ENCODE results near the gene SCART1.
"Not testable (repeated sequence)": the region's sequence is repeated elsewhere in the genome, so short reads cannot be mapped to it uniquely, and the experiment has no call there.

Gene SCART1

GRCh38 chr10:133438711-133439273 is 15.0 kb upstream of the SCART1 start:
- DNase-seq: no peak

DNA sequence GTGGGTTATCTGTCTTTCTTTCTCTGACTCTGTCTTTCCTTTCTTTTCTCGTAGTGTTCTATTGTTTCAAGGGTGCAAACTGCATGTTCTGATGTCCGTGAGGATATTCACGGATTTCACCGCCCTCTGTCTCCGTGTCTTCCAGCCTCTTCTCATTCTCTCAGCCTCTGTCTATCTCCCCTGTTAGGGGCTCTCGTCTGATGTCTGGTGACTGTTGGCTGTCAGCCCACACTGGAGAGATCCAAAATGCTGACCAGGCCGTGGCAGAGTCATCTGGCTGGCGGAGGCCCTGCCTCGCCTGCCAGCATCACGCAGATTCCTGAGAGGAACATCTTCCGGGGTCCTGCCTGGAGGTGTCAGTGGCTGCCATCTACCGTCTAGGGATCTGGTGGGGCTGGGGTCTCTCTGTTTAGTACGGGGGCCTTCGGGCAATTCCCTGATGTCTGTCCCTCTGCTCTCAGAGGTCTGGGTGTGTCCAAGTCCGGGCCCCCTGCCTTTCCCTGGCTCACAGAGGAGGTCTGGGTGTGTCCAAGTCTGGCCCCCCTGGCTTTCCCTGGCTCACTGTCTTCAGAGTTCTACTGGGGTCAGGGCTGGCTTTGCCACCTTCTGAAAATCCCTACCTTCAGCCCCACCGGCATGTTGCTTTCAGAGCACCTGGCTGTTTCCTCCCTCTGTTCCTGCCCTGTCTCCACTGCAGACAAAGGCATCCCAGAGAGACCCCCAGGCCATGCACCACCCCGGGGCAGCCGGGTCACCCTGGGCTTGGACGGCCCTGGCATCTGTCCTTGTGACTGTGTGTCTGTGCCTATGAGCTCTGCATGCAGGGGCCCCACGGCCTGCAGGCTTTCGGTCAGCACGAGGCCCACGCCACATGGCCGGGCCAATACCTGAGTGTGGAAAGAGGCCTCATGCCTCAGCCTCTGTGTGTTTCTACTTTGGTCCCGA is 14.0 kb upstream of the SCART1 start:
- DNase-seq: no peak

DNA sequence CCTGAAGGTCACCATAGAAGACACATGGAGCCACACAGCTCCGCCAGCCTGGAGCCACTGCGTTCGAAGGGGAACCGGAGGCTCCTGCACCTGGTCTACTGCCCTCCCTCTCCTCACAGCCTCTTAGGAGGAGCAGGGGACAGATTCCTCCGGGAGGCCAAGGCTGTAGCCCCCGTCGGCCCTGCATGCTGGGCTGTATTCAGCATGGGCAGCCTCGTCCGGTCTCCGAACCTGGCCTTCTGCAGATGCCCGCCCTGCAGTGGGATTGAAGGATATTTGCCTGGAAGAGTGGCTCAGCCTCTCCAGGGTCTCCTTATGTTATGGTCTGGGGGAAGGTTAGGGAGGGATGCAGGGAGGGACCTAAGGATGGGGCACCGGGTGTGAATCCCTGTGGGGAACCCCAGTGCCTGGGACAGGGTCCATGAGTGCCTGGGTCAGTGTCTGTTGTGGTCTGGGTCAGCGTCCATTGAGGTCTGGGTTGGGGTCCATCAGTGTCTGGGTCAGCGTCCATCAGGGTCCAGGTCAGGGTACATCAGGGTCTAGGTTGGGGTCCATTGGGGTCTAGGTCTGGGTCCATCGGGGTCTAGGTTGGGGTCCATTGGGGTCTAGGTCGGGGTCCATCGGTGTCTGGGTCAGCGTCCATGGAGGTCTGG is 13.0 kb upstream of the SCART1 start:
- DNase-seq: no peak

DNA sequence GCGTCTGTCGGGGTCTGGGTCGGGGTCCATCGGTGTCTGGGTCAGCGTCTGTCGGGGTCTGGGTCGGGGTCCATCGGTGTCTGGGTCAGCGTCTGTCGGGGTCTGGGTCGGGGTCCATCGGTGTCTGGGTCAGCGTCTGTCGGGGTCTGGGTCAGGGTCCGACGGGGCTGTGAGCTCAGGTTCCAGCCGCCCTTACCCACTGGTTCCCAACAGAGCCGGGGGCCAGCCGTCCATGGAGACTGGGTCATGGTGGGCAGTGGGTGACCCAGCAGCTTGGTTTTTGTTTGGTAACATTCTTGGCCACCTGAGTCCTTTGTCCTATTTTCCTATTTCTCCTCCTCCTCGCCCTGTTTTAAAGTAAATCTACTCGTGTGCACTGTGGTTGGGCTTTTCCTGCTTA is 12.4 kb upstream of the SCART1 start:
- not testable (repeated sequence) for DNase-seq

DNA sequence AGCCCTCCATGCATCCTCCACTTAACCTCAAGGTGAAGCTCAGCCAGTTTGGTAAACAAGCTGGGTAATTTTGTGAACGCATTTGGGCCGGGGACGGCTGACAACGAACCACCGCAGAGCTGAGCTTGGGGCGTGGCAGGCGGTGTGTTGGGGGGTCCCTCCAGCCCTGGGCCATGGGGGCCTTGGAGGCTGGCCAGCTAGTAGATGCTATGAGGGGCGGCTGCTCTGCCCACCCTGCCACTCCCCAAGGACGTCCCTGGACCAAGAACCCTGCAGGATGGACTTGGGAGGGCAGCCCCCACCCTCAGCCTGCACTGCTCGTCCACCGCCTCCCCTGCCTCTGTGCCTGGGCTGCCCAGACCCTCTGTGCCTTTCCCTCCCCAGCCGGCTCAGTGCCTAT is 12.0 kb upstream of the SCART1 start:
- DNase-seq: no peak

DNA sequence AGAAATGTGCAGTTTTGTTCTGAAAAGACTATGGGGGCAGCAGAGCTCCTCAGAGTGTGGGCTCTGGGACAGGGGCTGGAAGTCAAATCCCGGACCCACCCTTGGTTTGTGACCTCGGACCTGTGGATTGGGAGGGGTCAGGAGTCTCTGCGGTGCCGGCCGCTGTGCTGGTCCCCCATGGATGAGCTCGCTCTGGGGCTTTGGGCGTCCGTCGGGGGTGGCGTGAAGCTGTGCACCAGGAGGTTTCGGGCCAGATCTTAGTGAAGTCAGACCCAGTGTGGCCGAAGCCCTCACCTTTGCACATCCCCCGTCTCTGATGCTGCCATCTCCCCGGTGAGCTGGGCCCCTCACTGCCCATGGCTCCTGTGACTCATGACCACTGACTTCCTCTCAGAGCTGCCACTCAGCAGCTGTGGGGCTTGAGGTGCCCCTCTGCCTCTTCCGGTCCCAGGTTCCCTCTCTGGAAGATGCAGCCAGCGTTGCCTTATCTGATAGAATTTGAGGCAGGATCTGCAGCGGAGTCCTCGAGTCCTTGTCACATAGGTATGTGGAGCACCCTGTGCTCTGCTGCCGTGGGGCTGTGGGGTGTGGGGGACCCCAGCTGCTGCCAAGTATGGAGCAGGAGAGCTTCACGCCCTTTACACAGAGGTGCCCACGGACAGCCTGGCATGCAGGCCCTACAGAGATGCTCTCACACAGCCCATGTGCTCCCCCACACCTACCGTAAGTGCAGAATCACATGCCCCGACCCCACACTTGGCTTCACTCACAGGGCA is 11.4 kb upstream of the SCART1 start:
- DNase-seq: no peak

DNA sequence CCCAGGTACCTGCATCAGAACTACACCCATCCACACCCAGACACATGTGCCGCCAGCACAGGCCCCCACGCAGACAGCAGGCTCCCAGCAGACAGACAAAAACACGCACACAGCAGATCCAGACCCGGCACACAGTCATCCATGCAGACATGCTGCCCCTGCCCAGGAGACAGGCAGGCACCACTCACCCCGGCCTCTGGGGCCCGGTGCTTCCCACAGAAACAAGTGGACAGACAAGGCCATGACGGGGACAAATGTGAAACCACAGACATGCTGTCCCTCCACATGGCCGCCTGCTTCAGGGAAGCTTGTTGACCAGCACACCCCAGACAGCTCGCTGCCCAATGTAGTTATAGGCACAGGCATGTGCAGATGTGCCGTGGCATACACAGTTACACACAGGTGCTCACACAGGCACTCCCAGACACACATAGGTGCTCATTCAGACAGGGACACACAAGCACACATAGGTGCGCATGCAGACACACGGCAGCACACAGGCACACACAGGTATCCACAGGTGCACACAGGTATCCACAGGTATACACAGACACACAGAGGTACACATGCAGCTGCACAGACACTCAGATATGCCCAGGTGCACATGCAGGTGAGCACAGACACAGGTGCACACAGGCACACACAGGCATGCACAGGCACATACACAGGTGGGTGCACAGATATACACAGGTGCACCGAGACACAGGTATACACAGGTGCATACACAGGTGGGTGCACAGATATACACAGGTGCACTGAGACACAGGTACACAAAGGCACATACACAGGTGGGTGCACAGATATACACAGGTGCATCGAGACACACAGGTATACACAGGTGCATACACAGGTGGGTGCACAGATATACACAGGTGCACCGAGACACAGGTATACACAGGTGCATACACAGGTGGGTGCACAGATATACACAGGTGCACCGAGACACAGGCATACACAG is 10.5 kb upstream of the SCART1 start:
- DNase-seq: no peak

DNA sequence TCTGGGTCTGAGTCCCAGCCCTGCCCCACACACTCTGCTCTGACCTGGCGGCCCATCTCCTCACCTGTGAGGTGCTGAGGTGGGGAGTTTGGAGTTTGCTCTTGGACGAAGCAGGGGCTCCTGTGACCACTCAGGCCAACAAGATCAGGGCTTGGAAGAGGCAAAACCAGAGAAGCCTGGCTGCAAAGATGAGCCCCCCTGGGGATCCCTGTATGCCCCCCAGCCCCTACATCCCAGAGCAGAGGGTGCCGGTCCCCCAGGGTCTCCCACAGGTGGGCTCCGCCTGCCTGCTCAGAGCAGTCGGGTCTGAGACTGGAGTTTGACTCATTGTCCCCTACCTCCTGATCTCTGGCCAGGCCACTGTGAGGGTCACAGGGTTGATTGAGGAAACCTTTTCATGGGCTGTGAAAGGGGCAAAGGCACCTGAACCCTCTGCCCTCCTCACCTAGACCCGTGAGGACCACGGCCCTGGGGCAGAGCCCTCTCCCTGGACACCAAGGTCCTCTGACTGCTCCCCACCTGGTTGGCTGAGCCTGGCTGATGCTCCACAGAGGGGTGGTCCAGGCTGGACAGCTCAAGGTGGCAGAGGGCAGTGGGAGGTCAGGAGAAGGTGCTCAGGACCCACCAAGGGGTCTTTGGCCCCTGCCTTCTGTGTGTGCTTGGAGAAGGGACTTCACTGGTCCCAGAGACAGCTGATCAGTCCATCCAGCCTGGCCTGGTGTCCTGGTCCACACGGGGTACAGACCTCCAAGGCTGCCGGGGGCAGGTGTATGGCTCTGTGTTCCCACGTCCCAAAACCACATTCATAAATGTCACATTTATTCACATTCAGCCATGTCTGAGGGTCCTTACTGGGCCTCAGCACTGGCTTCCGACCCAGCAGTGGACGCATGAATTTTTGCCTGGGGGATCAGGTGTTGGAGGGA is 9.1 kb upstream of the SCART1 start:
- DNase-seq: no peak

DNA sequence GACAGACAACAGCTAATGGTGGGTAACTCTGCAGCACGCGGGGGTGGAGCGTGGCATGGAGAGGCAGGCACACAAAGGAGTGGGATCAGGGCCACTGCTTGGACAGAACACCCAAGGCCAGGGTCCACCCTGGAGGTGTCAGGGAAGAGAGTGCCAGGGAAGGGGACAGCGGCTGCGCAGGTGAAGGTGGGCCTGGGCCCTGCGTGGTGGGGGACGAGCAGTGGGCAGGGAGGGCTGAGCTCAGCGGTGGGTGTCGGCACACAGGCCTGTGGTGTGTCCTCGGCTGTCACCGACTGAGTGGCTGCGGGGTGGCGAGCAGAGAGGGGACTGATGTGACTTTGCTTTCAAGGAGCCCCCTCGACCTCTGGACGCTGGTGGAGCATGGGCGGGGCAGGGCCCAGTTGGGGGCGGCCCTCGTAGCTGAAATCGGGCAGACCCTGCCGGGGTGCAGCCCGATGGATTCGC is 8.4 kb upstream of the SCART1 start:
- DNase-seq: no peak

DNA sequence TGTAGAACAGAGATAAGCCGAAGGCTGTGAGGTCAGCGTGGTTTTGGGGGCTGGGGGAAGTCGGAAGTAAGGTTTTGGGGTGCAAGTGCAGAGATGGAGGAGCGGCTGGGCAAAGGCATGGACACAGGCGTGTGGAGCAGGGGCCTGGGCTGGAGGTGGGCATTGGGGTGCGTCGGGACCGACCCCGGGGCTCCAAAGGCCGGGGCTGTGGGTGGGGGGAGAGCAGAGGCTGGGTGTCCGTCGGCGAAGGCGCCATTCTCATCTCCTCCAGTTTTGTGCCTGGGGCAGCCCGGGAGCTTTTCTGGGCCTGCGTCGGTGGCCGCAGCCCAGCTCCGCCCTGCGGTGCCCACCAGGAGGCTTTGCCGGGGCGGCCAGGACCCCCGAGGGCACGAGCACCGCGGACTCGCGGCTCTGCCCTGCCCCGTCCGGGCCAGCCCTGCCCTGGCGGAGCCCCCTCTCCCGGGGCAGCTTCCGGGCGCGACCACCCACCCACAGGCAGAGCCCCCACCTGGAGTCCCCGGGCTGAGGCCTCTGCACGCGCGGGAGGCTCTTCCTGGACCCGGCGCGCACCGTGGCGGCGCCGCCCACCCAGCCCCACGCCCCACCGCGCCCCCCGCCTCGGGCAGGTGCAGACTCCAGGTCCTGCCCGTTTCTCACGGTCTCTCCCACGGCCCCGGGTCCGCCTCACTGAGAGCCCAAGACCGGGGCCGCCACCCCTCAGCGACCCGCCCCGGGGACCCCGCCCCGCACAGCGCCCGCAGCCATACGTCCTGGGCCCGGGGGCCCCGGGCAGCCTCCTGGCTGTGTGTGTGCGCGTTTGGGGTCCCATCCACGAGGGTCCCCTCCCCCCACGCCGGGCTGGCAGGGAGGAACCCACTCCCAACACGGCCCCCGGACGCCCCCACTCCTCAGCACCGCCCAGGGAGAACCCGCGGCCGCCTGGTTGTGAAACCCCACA is 7.7 kb upstream of the SCART1 start:
- DNase-seq: no peak

DNA sequence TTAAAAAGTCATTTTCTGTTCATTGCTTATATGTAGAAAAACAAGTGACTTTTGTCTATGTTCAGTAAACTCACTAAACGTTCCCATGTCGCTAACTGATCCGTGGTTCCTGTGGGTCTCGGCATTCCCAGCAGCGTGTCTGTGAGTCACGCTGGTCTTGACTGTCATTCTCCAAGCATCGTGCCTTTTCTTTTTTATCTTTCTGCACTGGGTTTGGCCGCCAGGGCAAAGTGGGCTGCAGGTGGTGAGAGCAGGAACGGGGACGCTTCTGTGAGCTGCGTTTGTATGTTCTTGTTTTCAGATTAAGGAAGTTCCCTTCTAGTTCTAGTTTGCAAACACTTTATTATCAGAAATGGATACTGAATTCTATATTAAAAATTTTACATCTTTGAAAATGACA is 6.8 kb upstream of the SCART1 start:
- DNase-seq: no peak

DNA sequence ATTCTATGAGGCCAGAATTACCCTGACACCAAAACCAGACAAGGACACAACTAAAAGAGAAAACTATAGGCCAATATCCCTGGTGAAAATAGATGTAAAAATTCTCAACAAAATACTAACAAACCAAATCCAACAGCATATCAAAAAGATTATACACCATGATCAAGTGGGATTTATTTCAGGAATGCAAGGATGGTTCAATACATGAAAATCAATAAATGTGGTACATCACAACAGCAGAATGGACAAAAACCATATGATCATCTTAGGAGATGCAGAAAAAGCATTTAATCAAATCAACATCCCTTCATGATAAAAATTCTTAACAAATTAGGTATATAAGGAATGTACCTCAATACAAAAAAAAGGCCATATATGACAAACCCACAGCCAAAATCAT is 5.6 kb upstream of the SCART1 start:
- no peak for DNase-seq

GRCh38 chr10:133451346-133451745 is 2.4 kb upstream of the SCART1 start:
- no peak for DNase-seq

- DNase-seq: no peak
Measured at GRCh38 chr10:133452453-133452852, 1.3 kb upstream of the SCART1 start.

DNA sequence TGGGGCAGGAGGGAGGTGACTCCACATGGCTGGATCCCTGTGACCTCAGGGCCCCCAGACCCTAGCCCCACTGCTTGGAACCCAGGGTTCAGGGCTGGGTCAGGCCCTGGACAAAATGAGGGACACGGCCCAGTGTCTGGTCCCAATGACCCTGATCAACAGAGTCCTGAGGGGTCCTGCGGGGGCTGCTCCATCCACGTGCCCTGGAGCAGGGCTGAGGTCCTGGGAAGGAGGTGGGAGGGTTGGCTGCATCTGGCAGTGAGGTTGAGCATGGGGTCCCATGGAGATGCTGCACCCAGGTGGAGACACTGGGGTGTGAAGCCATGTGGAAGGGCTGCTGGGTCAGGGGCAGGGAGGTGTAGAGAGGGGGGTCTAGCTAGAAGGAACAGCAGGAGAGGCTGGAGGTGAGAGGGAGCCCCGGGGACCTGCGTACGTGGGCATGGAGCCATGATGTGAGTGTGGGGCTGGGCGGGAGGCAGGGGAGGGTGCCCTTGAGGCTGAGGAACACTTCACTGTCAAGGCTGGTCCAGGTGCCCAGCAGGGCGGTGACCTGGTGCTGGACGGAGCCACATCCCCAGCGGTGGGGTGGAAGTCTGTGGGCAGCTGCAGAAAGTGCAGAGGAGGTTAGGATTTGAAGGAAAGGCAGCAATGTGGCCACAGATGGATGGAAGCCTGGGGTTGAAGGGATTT is 604 bp downstream of the SCART1 start:
- no peak for DNase-seq

GRCh38 chr10:133455196-133455595 is 1.5 kb downstream of the SCART1 start:
- no peak for DNase-seq

GRCh38 chr10:133455611-133456031 is 1.9 kb downstream of the SCART1 start:
- DNase-seq: no peak

- DNase-seq: no peak
Measured at GRCh38 chr10:133456041-133456951, 2.6 kb downstream of the SCART1 start.
